GM12801 (cell line): Measurements from ENCODE around the gene DNAH1.

ENCODE experiments used
- TF ChIP-seq, protein P1 (sequence below): IDR thresholded peaks from one replicate; pipeline ENCODE4 v1.5.1; 2011; ENCODE audit warnings: control low read depth; ENCODE audit not compliant: insufficient read length; ENCODE audit errors: extremely low read depth

The DNAH1 gene

DNA sequence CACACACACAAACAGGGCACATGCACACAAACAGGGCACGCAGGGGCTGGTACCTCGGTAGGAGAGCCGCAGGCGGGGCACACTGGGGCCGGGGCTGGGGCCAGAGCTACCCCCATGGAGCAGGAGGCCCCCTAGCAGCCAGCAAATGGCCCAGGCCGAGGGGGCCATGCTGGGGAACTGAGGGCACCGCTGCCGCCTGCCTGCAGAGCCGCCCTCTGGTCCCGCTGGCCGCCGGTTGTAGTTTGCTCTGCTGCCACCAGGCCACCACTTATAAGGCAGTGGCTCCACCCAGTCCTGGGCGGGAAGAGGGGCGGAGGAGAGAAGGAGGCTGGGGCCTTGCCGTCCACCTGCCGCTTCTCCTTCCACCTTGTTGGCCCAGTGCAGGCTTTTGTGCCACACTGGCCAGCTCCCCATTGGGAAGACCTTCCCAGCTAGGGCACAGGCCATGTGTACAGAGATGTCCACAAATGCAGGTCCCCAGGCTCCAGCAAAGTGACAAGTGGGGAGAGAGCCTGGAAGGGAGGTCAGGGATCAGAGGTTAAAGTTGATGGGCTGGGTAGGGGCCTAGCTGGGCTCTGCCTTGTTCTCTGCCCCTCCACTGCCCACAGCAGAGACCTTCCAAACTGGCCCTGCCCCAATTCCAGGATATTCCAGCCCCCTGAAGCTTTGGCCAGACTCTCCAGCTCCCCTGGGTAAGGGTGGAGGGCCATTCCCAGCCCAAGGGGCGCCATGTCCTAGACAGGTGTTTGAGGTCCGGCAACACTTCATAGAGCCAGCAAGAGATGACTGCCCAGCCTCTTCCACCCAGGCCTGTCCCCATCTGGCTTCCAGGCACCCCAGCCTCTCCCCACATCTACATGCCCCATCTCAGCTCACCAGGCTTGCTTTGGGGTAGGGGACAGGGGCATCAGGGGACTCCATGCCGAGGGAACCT, 129.0 kb downstream of the DNAH1 start, which contains the start of gene SEMA3G:
TSS of gene SEMA3G (minus strand) at position 244 of the 934 bp plus-strand sequence. CDS start at position 168, 76 bp downstream.
- TF ChIP-seq, protein P1, sequence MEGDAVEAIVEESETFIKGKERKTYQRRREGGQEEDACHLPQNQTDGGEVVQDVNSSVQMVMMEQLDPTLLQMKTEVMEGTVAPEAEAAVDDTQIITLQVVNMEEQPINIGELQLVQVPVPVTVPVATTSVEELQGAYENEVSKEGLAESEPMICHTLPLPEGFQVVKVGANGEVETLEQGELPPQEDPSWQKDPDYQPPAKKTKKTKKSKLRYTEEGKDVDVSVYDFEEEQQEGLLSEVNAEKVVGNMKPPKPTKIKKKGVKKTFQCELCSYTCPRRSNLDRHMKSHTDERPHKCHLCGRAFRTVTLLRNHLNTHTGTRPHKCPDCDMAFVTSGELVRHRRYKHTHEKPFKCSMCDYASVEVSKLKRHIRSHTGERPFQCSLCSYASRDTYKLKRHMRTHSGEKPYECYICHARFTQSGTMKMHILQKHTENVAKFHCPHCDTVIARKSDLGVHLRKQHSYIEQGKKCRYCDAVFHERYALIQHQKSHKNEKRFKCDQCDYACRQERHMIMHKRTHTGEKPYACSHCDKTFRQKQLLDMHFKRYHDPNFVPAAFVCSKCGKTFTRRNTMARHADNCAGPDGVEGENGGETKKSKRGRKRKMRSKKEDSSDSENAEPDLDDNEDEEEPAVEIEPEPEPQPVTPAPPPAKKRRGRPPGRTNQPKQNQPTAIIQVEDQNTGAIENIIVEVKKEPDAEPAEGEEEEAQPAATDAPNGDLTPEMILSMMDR, result no peak

DNA sequence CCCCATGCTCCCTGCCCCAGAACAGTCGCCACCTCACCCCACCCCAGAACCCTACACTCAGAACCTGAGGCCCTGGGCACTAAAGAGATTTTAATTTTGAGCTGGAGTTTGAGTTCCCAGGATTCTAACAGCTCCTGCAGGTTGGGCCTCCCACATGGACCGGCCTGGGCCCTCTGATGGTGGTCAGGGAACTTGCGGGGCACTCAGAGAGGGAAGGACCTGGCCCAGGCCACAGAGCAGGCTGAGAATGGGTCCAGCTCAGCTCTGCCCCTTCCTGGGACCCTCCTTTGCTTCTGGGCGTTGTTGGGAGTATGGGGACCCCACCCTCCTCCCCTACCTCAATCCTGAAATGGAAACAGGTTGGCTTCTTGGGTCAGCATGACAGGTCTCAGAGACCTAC, 129.9 kb downstream of the DNAH1 start:
- TF ChIP-seq, protein P1, result no peak

DNA sequence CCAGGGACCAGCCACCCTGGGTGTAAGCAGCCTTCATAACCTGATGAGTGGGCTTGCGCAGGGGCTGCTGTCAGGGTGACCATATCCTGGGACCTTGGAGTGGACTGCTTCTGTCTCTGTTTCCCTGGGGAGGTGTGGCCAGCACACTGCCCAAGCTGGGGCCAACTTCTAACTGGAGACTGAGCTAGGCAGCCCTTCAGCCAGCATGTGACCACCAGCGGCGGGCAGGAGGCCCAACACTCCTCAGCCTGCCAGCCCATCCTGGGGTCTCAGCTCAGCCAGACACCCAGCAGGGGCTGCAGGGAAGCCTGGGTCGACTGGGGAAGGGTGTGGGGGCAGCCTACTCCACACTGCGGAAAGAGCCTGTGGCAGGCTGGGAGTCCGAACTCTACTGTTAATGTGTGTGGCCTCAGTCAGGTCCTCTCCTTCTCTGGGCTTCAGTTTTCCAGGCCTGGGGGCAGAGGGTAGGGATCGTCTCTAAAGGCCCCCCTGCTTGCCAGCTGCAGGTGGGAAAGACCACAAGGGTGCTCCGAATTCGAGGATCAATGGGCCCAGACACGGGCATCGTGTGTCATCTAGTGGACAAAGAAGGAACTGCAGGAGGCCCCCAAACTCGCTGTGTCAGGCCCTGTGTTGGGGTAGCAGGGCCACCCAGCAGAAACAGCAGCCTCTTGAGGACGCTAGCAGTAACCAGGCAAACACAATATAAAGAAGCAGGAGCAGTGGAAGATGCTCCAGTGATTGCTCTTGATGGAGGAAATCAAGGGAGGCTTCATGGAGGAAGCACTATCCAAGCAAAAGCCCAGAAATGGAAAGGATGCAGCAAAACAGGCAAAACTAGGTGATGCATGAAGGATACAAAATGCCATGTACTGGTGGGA, 130.8 kb downstream of the DNAH1 start:
- TF ChIP-seq, protein P1, result peak; percentile 87

GRCh38 chr3:52447512-52448355, 131.6 kb downstream of the DNAH1 start:
- TF ChIP-seq, protein P1, result no peak
